A549 (cell line): ENCODE results near the gene LRRC3.

Experiments
- CEBPB ChIP-seq, 2 experiments: fragments of >200 bp in 1 of 2; sonication (Bioruptor Twin) in 1 of 2; formaldehyde crosslinking in 1 of 2; IDR thresholded peaks; 2 replicates each; pipeline ENCODE4 v1.6.1; 2012 to 2016
- POLR2A ChIP-seq: IDR thresholded peaks from 2 replicates; pipeline ENCODE4 v1.6.1; 2012; ENCODE audit warnings: mild to moderate bottlenecking, low read length
- TF ChIP-seq, protein P1 (sequence below): IDR thresholded peaks from 2 replicates; pipeline ENCODE4 v1.6.1; 2012

DNA sequence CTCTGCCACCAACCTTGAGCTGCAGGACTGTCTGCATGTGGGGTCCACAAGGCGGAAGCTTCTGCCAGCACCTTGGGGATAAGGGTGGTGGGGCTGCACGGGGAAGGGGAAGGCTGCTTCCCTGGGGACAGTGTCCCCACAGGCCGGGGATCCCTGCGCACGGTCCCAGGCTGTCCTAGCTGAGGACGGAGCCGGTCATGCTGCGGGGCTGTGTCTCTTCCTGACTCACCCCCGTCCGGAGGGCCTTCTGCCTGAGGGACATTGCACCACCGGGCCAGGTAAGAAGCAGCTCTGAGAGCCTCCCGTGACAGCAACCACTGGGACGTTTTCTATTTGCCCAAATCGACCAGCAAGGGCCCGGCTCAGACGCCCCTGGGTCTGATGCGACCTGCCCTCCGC lies 54.8 kb downstream of the LRRC3 start:
- TF ChIP-seq CEBPB (IDR thresholded peaks at IDR 0.05) = no peak
- TF ChIP-seq POLR2A = no peak
- TF ChIP-seq, protein P1, sequence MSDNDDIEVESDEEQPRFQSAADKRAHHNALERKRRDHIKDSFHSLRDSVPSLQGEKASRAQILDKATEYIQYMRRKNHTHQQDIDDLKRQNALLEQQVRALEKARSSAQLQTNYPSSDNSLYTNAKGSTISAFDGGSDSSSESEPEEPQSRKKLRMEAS = no peak
